ENCODE measurements around the gene SLC6A6. TPM values are rescaled to one million over a fixed set of nuclear protein-coding genes. Genes with fewer than 3 reads are reported as not detected.

Gene SLC6A6
- polyA plus RNA-seq, 1 of the 3 experiments (the other 2 are of a cell fraction) = 19.1 TPM

GRCh38 chr3:14416453-14416852 is 14.0 kb downstream of the SLC6A6 start:
- Histone ChIP-seq H3K79me2 (ENCODE audit: insufficient read depth) (peaks cover 75% of the 10 kb centered on the region), H3K4me3 (ENCODE audit: low read depth in 2 of 2, low read length in 1 of 2) (no peak overlapping the region), H3K9ac (no peak overlapping the region), H3K4me1 (ENCODE audit: control insufficient read depth in 1 of 2, insufficient read depth in 2 of 2, low read depth in 1 of 2, low read length in 1 of 2) (peaks cover 9 to 25% of the 10 kb centered on the region in 2 experiments; a peak in 2 of 4 replicates), H3K27ac (ENCODE audit: low read depth in 2 of 2, low read length in 1 of 2) (no peak overlapping the region), H4K20me1 (ENCODE audit: insufficient read depth) (no peaks in the 10 kb centered on the region; the same call in 1 of the 2 replicates), H3K9me2 (no peaks in the 10 kb centered on the region), H3K36me3 (replicated peaks in 1 of 2; ENCODE audit: control insufficient read depth in 1 of 2, insufficient read depth in 2 of 2, low read length in 1 of 2) (peaks cover 15 to 17% of the 10 kb centered on the region in 2 experiments), H2AFZ (ENCODE audit: low read depth) (no peak overlapping the region), H3K9me3 (no peaks in the 10 kb centered on the region), H3K4me2 (no peak overlapping the region), H3K27me3 (ENCODE audit: insufficient read depth) (no peaks in the 10 kb centered on the region), H3F3A (replicated peaks; ENCODE audit: insufficient read depth) (no peaks in the 10 kb centered on the region)
- WGBS (ENCODE audit: low lambda C conversion rate) = 89% methylated on average over 3 of the region's 6 CpGs
- no peak for DNase-seq
- TF ChIP-seq POLR2AphosphoS5 (IDR thresholded peaks at IDR 0.05; ENCODE audit: low read depth, low read length) = no peak
- no peak for TF ChIP-seq USF1 (IDR thresholded peaks at IDR 0.05; ENCODE audit: borderline replicate concordance, low read depth)
- no peak for TF ChIP-seq CTCF (IDR thresholded peaks at IDR 0.05)
- TF ChIP-seq ZBTB33 (IDR thresholded peaks at IDR 0.05; ENCODE audit: borderline replicate concordance, low read depth) = no peak
- no peak for TF ChIP-seq JUND (IDR thresholded peaks at IDR 0.05)
- no peak for TF ChIP-seq MEF2A (IDR thresholded peaks at IDR 0.05; ENCODE audit: borderline replicate concordance, low read depth)
- no peak for TF ChIP-seq EP300 (IDR thresholded peaks at IDR 0.05; ENCODE audit: borderline replicate concordance in 1 of 2, low read depth in 1 of 2, low read length in 1 of 2)
- TF ChIP-seq EZH2phosphoT487 (IDR thresholded peaks at IDR 0.05; ENCODE audit: borderline replicate concordance, low read depth) = no peak
- no peak for TF ChIP-seq GABPA (IDR thresholded peaks at IDR 0.05; ENCODE audit: low read depth)
- no peak for TF ChIP-seq NFIC (IDR thresholded peaks at IDR 0.05; ENCODE audit: borderline replicate concordance)
- no peak for TF ChIP-seq IRF3 (IDR thresholded peaks at IDR 0.05; ENCODE audit: low read depth, low read length)
- TF ChIP-seq FOXJ3 (CRISPR knock-in tag; IDR thresholded peaks at IDR 0.05) = no peak
- TF ChIP-seq SMC3 (IDR thresholded peaks at IDR 0.05; ENCODE audit: low read depth, low read length) = no peak
- no peak for TF ChIP-seq TCF12 (IDR thresholded peaks at IDR 0.05)
- TF ChIP-seq RXRA (IDR thresholded peaks at IDR 0.05; ENCODE audit: borderline replicate concordance, low read depth) = no peak
- no peak for TF ChIP-seq YY1 (IDR thresholded peaks at IDR 0.05; ENCODE audit: low read depth)
- TF ChIP-seq PBX3 (IDR thresholded peaks at IDR 0.05) = no peak
- TF ChIP-seq RAD21 (IDR thresholded peaks at IDR 0.05; ENCODE audit: low read length) = no peak
- TF ChIP-seq GATA2 (CRISPR knock-in tag; IDR thresholded peaks at IDR 0.05) = no peak
- ChIA-PET POLR2A (interaction anchor here (0.5 kb wide), 1 partner anchor 200 kb away, joined by 3 read pairs; no protein-coding TSS in a partner anchor), CTCF (interaction anchor here (0.6 to 2.4 kb wide), 6 partner anchors 9 to 206 kb away, joined by 3 to 9 read pairs (median 4); no protein-coding TSS in a partner anchor)

Data from SK-N-SH (cell line).